NB4 (cell line): ENCODE data around the gene ADARB2.

Source experiments
- DNase-seq: peaks from one replicate; pipeline ENCODE4 v3.0.0; 2010; ENCODE audit warnings: low read depth
- H3K4me3 ChIP-seq: one replicate; pipeline ENCODE4 v1.5.1; 2011; ENCODE audit warnings: mild to moderate bottlenecking, low read depth, low read length, moderate library complexity
- CTCF ChIP-seq: IDR thresholded peaks from one replicate; pipeline ENCODE4 v1.5.1; 2012; ENCODE audit warnings: low read depth, low read length
- MYC ChIP-seq: IDR thresholded peaks from 2 replicates; pipeline ENCODE4 v1.6.1; 2011; ENCODE audit warnings: low read depth, low read length
- POLR2A ChIP-seq: IDR thresholded peaks from 2 replicates; pipeline ENCODE4 v1.6.1; 2011; ENCODE audit warnings: mild to moderate bottlenecking; ENCODE audit not compliant: insufficient read length; ENCODE audit errors: extremely low read depth
- TF ChIP-seq, protein P1 (sequence below): IDR thresholded peaks from 2 replicates; pipeline ENCODE4 v1.6.1; 2011; ENCODE audit warnings: low read depth, low read length

The ADARB2 gene

DNA sequence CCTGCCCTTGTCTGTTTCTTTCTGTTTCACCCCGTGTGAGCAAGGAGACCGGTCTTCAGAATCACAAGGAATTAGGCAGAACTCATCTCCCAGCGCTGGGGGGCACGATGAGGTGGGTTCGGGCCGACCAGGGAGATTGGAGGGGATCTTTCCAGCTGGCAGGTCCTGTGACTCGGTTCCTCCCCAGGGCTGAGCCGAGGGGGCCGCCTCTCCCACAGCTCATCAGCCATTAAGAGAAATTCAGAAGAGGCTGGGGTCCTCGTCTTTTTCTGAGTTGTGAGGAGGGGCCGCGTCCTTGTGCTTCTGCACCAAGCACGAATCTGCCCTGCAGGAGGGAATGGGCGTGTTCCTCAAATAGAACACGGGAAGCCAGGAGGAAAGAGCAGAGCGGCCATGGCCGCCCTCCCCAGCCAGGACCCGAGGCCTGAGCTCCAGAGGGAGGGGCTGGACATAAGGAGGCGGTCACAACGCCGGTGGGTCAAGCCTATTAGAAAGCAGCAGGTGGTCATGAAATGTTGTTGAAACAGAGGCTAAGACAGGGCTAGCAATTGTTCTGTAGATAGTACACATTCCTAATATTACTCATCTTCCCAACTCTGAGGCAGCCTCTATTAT, 125.3 kb downstream of the ADARB2 start:
- TF ChIP-seq MYC (no peak), POLR2A (no peak), CTCF (no peak)
- TF ChIP-seq, protein P1, sequence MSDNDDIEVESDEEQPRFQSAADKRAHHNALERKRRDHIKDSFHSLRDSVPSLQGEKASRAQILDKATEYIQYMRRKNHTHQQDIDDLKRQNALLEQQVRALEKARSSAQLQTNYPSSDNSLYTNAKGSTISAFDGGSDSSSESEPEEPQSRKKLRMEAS: no peak
- H3K4me3 ChIP-seq: no peak overlapping the region
- no peak for DNase-seq

GRCh38 chr10:1610986-1611770, 126.1 kb downstream of the ADARB2 start:
- no peak overlapping the region for H3K4me3 ChIP-seq
- TF ChIP-seq CTCF: no peak
- TF ChIP-seq POLR2A: no peak
- no peak for TF ChIP-seq MYC
- TF ChIP-seq, protein P1: no peak
- no peak for DNase-seq

DNA sequence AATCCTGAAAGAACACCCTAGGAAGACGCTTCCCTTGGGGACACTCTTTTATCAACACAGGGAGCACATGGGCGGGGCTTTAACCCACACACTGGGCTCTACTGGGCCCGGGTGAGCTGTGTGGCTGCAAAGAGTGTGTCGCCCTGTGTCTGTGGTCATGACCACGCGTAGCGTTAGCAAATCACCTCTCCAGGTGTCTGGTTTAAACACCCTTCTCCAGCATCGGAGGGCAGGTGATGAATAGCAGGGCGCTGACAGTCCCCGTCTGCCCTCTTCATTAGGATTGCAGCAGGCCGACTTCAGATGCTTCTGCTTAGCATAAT, 127.7 kb downstream of the ADARB2 start:
- no peak overlapping the region for H3K4me3 ChIP-seq
- no peak for TF ChIP-seq POLR2A
- TF ChIP-seq, protein P1: no peak
- TF ChIP-seq CTCF: no peak
- no peak for TF ChIP-seq MYC
- DNase-seq: no peak

- DNase-seq: no peak
- TF ChIP-seq MYC: no peak
- no peak for TF ChIP-seq CTCF
- TF ChIP-seq, protein P1: no peak
- no peak for TF ChIP-seq POLR2A
- no peak overlapping the region for H3K4me3 ChIP-seq
Observed at GRCh38 chr10:1608851-1609647, 128.3 kb downstream of the ADARB2 start.

GRCh38 chr10:1608408-1608807, 128.9 kb downstream of the ADARB2 start:
- H3K4me3 ChIP-seq: no peak overlapping the region
- no peak for TF ChIP-seq POLR2A
- TF ChIP-seq CTCF: no peak
- TF ChIP-seq, protein P1: no peak
- TF ChIP-seq MYC: no peak
- no peak for DNase-seq
